Pulmonary artery endothelial cell (primary cell): ENCODE measurements around the gene OR51B6. TPM values are rescaled to one million over a fixed set of nuclear protein-coding genes. Genes with fewer than 3 reads are reported as not detected.
"Not testable (repeated sequence)": the region's sequence is repeated elsewhere in the genome, so short reads cannot be mapped to it uniquely, and the experiment has no call there.

ENCODE experiments used
- DNase-seq: peaks from one replicate; pipeline ENCODE4 v3.0.0-alpha.2; 2011; ENCODE audit warnings: low read depth, low spot score
- total RNA-seq: library from RNA; depleted of rRNA; stranded (reverse); fragments of >200 nt; gene quantifications from 2 replicates; pipeline ENCODE4 v1.2.3, GENCODE V29; 2014

OR51B6 gene, protein sequence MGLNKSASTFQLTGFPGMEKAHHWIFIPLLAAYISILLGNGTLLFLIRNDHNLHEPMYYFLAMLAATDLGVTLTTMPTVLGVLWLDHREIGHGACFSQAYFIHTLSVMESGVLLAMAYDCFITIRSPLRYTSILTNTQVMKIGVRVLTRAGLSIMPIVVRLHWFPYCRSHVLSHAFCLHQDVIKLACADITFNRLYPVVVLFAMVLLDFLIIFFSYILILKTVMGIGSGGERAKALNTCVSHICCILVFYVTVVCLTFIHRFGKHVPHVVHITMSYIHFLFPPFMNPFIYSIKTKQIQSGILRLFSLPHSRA
- total RNA-seq, result not detected in 2 replicates

DNA sequence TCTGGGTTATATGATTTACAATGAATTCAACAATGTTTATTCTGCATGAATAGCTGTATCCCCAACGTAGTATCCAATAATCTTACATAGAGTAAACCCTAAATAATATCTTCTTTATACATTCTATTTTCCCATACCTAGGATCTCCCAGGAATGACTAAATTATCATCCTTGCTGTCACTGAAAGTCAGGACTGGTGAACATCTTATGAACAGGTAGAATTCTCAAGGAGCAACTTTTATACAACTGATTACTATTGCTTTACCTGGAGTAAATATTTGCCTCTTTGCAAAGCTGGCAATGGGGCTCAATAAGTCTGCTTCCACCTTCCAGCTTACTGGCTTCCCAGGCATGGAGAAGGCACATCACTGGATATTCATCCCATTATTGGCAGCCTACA is at the start of gene OR51B6:
TSS of gene OR51B6 (plus strand) at position 301 of the 400 bp plus-strand sequence. CDS start at position 301, 0 bp downstream.
- no peak for DNase-seq

DNA sequence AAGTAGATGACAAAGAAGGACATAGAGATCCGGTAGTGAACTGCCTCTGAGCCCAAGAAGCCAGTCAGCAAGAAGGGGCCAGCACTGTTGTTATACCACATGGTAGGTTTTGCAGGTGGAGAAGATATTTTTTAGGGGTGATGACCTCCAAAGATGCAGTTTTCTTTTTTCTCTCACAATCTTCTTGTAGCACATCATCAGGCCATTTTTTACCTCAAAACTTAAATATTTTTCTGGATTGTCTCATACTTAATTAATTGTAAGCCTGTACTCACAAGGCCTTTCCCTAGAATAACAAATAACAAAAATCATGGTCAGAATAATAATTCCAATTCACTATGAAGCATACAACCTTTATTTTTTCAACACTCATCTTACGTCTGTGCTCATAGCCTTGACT is 49.5 kb upstream of the OR51B6 start, which contains the start of gene OR51B4:
TSS of gene OR51B4 (minus strand) at position 101 of the 400 bp plus-strand sequence. CDS start at position 101, 0 bp downstream.
- no peak for DNase-seq

DNA sequence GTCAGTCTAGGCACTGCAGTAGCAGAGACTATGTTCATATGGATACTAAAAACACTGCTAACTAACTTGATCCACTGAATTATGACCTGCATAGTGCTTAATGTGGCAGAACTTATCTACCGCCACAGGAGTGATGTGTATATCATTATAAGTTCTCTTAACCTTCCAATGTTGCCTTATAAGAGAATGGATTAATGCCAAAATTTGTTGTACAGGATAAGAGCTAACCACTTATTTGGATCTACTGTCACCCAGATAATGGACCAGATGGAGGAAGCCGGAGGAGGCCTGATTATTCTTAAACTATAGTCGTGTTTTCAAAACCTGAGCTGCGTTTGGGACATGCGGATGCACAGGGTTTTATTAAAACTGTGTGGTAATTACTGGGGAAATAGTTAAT is 47.7 kb upstream of the OR51B6 start:
- no peak for DNase-seq

DNA sequence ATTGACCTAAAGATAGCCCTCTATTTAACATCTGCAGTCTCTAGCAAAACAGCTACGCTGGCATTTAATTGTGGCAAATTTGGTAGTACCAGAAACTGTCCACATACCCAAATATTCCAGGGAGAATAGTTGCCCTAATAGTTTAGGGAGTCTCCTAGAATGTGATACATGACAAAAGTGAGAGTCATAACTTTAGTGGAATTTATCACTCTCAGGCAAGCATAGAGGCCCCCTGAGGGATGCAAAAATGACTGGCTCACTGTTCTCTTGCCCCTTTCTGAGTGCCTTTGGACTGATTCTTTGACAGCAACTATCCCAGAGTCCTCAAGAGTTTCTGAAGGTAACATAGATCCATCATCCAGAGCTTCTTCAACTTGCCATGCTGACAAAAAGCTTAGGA is 47.3 kb upstream of the OR51B6 start:
- no peak for DNase-seq

DNA sequence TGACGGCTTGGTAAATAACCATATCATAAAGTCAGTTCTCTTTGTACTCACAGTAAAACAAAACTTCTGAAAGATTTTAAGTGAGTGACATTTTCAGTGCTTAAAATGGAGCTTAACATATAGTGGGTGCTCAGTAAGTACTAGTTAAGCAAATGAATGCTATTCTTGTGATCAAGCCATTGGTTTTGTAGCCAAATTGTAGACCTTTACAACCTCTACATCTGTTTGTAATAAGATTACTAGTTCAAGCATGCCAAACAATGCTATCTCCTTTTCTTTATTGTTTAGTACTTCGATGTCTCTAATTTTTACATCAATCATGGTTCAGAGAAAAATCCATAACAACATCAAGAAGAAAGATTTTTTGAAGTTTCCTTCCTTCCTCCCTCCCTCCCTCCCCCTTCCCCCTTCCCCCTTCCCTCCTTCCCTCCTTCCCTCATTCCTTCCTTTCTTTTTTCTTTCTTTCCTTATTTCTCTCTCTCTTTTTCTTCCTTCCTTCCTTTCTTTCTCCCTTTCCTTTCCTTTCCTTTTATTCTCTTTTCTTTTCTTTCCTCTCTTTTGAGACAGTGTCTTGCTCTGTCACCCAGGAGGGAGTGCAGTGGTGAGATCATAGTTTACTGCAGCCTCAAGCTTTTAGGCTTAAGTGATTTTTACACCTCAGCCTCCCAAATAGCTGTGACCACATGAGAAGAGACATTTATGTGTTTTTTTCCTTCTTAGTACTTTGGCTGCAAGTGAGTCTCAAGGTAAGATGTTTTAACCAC is 43.9 kb upstream of the OR51B6 start:
- DNase-seq, result no peak

DNA sequence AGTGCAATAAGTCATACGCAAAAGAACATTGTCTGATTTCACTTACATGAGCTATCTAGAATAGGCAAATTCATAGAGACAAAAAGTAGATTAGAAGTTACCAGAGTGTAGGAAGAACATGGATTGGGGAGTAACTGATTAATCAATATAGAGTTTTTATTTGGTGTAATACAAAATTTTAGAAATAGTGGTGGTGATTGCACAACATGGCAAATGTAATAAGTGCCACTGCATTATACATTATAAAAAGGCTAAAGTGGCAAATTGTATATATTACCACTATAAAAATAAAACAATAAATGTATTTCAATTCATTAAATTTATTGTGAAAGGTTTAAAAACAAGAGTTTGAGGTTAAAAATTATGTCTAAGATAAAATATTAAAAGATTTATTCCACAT is 40.9 kb upstream of the OR51B6 start:
- DNase-seq, result no peak

DNA sequence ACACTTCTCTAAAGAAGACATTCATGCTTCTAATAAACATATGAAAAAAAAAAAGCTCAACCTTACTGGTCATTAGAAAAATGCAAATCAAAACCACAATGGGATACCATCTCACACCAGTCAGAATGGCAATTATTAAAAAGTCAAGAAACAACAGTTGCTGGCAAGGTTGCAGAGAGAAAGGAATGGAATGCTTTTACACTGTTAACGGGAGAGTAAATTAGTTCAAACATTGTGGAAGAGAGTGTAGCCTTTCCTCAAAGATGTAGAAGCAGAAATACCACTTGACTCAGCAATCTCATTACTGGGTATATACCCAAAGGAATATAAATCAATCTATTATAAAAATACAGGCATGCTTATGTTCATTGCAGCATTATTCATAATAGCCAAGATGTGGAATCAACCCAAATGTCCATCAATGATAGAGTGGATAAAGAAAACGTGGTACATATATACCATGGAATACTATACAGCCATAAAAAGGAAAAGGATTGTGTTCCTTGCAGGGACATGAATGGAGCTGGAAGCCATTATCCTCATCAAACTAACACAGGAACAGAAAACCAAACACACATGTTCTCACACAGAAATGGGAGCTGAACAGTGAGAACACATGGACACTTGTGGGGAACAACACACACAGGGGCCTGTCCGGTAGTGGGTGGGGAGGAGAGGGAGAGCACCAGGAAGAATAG is 37.8 kb upstream of the OR51B6 start:
- not testable (repeated sequence) for DNase-seq

DNA sequence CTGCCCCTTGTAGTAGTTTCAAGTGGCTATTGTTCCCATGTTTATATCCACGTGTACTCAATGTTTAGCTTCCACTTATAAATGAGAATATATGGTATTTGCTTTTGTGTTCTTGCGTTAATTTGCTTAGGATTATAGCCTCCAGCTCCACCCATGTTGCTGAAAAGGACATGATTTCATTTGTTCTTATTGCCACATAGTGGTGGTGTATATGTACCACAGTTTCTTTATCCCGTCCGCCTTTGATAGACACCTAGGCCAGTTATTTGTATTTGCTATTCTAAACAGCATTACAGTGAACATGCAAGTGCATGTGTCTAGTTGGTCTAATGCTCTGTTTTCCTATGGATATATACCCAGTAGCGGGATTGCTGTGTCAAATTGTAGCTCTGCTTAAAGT is 34.0 kb upstream of the OR51B6 start:
- no peak for DNase-seq

DNA sequence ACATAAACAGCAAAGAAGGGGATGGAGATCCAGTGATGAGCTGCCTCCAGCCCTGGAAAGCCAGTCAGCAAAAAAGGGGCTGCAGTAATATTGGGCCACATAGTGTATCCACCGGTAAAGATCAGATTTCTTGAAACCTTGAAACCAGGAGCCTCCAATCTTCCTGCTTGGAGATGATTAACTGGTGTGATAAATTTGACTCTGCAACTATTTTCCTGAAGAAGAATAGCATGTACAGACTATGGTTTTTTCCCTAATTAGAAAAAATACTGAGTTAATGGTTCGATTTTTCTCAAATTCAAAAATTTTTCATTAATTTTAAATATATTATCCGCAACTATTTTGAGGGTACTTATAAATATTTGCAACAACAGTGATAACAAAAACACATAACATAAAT is 27.1 kb upstream of the OR51B6 start, which contains the start of gene OR51B2:
TSS of gene OR51B2 (minus strand) at position 101 of the 400 bp plus-strand sequence. CDS start at position 101, 0 bp downstream.
- DNase-seq, result no peak

DNA sequence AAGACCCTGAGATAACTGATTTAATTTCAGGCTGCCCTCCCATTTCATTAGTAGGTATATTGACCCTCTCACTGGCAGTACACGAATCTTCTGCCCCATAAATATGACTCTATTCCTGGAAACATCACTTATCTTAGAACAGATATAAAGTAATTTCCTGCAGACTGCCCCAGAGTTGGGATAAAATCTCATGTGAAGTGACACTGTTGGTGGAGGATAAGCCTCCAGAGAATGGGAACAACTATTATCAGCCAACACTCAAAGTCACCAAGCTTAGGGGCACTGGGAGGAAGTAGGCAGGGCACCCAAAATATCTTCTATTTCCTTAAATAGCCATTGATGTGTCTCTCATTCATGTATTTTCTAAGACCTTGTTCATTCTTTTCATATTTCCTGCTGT is 16.1 kb upstream of the OR51B6 start:
- DNase-seq, result no peak

DNA sequence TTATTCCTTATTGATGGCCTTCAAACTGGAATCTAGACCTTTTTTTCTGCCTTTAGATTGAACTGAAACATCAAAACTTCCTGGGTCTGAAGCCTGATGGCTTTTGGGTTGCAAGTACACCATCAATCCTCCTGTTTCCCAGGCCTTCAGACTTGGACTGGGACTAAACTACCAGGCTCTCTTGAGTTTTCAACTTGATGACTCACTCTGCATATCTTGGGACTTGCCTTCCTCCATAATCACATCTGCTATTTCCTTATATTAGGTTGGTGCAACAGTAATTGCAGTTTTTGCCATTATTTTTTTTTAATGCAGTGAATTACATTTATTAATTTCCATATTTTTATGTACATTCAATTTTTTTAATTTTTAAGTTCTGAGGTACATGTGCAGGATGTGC is 15.0 kb upstream of the OR51B6 start:
- DNase-seq, result no peak

DNA sequence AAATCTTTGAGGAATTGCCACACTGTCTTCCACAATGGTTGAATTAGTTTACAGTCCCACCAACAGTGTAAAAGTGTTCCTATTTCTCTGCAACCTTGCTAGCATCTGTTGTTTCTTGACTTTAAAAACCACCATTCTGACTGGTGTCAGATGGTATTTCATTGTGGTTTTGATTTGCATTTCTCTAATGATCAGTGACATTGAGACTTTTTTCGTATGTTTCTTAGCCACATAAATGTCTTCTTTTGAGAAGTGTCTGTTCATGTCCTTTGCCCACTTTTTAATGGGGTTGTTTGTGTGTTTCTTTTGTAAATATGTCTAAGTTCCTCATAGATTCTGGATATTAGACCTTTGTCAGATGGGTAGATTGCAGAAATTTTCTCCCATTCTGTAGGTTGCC is 14.1 kb upstream of the OR51B6 start:
- DNase-seq, result not testable (repeated sequence)

DNA sequence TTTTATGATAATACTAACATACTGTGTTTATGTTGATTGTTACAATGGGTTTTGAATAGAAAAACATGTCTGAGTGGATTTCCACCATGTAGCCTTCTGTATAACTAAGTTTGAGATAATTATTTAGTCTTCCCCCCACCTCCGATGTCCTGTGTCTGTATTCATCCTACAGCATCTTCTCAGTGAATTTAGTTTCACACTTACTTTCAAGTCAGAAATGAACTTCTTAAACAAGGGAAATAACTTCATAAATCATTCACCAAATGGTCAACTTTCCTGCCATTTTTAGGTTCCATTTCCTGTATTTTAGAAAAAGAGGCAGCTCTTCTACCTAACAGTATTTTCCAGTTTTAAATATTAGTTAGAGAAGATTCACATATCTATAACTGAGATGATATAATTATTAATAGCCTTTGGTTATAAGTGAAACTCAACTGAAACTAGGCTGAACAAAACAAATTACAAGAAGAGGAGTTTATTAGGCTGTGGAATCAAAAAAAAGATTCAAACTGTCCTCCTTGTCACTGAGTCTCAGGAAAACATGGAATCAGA is 11.5 kb upstream of the OR51B6 start:
- DNase-seq, result no peak

DNA sequence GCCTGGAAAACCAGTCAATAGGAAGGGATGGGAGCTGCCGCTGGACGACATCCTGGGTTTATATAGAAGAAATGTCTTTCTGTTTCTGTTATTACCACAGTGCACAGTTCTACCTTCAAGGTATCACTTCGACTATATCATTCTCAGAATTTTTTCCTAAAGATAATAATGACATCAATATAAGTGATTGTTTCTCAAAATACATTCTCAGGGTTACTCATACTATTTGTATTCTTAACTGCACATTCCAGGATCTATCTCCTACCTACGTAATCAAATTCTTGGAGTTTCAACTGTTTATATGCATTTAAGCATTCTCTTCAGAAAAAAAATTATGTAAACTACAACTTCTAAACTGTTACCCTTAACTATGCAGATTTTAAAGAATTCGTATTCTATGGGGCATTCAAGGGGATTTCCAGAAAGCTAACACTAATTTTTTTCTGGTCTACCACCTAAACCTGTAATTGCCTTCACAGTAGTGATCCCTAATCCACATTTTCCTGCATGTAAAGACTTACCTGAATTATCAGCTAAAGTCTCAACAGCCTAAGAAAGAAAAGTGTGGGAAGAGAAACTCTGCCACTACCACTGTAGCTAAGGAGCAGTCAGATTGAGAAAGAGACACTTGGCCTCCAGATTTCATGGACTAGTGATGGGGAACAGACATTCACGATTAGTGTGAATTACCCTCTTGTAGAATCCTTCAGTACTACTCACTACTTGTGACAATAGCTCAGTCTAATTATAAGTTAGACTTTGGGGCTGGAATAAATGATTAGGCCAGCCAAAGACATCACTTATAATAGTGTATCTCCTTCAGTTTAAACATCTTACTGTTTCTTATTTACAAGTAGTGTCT is 7.6 kb upstream of the OR51B6 start, which contains the start of gene OR51B5:
TSS of gene OR51B5 (minus strand) at position 51 of the 862 bp plus-strand sequence. CDS start at position 51, 0 bp downstream.
- DNase-seq, result no peak

DNA sequence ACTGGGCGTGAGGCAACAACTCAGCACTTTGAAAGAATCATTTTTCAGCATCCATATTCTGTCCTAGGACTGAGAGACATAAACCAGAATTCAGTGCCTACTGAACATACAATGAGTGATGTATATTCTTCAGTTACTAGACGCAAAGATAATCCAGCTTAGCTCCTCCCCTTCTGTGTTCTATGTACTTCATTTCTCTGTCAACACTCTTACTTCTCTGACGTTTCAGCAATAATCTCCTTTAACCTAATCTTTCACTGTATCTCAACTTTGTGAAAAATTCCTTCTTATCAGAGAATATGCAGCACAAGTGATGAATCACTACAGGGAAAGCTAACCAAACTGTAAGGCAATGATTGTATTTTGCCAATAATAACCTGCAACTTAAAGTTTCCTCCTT is 5.5 kb upstream of the OR51B6 start:
- no peak for DNase-seq

DNA sequence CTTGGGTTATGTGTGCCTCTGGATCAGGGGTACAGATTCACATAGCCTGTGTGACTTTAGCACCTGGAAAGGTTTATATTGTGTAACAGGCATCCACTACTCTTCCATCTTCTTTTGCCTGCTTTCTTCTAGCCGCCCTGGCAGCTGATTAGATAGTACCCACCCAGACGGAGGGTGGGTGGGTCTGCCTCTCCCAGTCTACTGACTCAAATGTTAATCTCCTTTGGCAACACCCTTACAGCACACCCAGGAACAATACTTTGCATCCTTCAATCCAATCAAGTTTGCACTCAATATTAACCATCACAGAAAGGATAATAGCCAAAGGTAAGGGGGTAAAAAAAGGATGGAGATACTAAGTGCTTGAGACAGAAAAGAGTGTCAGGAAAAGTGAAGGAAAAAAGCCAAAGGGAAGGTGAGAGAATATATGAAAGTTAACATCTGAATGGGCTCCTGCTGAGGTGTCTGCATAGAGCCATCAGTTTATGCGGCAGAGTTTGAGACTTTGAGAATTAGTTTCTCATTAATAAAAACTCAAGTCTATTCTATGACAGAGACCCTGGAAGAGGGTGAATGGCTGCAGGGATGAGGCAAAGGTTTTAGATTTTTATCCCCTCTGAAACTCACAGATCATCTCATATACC is 2.6 kb upstream of the OR51B6 start:
- no peak for DNase-seq

DNA sequence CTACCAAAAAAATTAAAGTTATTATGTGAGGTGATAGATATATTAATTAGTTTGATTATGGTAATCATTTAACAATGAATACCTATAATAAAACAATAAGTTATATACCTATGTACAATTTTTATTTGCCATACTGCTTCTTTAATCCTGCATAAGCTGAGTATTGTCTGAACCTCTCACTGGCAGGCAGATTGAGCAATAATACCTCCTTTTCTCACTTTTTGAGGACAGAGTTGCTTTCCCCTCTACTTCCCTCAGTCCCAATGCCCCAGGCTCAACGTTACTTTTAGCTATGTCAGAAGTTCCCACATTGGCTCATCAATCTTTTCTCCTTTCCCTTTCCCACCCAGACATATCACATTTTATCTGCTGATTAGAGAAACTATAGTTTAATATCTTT is 1.8 kb upstream of the OR51B6 start:
- DNase-seq, result no peak

DNA sequence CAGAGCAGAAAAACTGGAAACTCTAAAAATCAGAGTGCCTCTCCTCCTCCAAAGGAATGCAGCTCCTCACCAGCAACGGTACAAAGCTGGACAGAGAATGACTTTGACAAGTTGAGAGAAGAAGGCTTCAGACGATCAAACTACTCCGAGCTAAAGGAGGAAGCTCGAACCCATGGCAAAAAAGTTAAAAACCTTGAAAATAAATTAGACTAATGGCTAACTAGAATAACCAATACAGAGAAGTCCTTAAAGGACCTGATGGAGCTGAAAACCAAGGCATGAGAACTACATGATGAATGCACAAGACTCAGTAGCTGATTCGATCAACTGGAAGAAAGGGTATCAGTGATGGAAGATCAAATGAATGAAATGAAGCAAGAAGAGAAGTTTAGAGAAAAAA is 4.7 kb downstream of the OR51B6 start:
- not testable (repeated sequence) for DNase-seq

DNA sequence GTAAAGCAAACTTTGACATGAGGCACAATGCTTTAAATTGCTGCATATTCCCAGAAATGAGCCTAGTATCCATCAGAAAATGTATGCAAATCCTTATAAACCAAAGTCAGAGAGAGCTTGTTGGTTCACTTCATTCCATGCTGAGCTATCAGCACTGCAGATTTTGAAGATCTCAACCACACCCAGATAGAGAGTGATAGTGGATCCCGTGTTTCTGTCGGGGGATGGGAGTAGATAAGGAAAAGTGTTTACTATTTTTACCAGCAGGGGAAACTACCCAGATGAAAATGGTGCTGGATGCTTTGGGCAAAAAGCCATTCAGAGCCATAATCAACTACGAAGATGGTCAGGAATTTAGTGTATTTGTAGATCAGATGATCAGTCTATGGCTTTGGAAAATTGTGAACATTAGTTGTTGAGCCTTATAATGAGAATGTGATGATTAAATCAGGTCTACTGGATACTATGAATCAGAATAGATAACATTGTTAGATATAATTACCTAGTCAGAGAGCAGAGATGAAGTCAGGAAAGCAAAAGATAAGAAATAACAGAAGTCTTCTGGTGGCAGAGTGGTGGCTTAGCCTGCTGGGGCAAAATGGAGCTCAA is 10.8 kb downstream of the OR51B6 start:
- DNase-seq, result no peak

DNA sequence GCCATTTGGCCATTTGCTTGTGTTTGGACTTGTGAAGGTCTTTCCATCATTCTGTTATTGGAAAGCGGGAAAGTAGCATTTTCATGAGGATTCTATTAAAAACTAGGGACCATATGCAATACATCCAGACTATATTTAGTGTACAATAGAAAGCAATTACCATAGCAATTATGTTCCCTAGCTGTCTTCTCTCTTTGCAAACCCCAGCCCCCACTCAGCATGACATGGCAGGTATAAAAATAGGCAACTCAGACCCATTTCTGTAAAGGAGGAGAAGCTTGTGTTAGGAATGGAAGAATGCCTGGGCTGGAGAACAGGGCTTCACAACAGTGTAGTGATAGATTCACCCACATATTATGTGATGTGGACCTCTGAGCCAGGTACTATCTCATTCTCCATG is 12.4 kb downstream of the OR51B6 start:
- no peak for DNase-seq
